PFSK-1 (cell line): ENCODE data around the gene ZNF280C.

ENCODE experiments used
- FOXP2 ChIP-seq: optimal IDR thresholded peaks from 2 replicates; pipeline ENCODE3; 2011; ENCODE audit warnings: borderline replicate concordance, control low read depth, inconsistent platforms; ENCODE audit not compliant: insufficient read depth; ENCODE audit errors: extremely low read length, extremely low read depth
- POLR2AphosphoS5 ChIP-seq: IDR thresholded peaks from 2 replicates; pipeline ENCODE4 v1.6.1; 2012; ENCODE audit warnings: low read depth, mild to moderate bottlenecking, control low read depth, low read length, moderate library complexity
- SIN3A ChIP-seq: IDR thresholded peaks from 2 replicates; pipeline ENCODE4 v1.6.1; 2012; ENCODE audit warnings: mild to moderate bottlenecking, low read length, moderate library complexity, borderline replicate concordance; ENCODE audit not compliant: insufficient read depth
- TAF1 ChIP-seq: IDR thresholded peaks from 2 replicates; pipeline ENCODE4 v1.6.1; 2012; ENCODE audit warnings: low read length, control low read depth, borderline replicate concordance; ENCODE audit not compliant: insufficient read depth
- TF ChIP-seq, protein P1 (sequence below), 2 experiments: IDR thresholded peaks; 2 replicates each; pipeline versions ENCODE4 v1.6.1 to v1.8.0; 2011 to 2012; ENCODE audit warnings: low read depth in 2 of 2, low read length in 2 of 2, control low read depth in 1 of 2, inconsistent platforms in 1 of 2, mild to moderate bottlenecking in 1 of 2, moderate library complexity in 1 of 2; ENCODE audit not compliant: insufficient read depth in 1 of 2

Gene ZNF280C

GRCh38 chrX:130179170-130179569, 89.5 kb downstream of the ZNF280C start:
- TF ChIP-seq TAF1 (no peak), SIN3A (no peak), FOXP2 (no peak), POLR2AphosphoS5 (no peak)
- TF ChIP-seq, protein P1, sequence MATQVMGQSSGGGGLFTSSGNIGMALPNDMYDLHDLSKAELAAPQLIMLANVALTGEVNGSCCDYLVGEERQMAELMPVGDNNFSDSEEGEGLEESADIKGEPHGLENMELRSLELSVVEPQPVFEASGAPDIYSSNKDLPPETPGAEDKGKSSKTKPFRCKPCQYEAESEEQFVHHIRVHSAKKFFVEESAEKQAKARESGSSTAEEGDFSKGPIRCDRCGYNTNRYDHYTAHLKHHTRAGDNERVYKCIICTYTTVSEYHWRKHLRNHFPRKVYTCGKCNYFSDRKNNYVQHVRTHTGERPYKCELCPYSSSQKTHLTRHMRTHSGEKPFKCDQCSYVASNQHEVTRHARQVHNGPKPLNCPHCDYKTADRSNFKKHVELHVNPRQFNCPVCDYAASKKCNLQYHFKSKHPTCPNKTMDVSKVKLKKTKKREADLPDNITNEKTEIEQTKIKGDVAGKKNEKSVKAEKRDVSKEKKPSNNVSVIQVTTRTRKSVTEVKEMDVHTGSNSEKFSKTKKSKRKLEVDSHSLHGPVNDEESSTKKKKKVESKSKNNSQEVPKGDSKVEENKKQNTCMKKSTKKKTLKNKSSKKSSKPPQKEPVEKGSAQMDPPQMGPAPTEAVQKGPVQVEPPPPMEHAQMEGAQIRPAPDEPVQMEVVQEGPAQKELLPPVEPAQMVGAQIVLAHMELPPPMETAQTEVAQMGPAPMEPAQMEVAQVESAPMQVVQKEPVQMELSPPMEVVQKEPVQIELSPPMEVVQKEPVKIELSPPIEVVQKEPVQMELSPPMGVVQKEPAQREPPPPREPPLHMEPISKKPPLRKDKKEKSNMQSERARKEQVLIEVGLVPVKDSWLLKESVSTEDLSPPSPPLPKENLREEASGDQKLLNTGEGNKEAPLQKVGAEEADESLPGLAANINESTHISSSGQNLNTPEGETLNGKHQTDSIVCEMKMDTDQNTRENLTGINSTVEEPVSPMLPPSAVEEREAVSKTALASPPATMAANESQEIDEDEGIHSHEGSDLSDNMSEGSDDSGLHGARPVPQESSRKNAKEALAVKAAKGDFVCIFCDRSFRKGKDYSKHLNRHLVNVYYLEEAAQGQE (IDR thresholded peaks at IDR 0.05; ENCODE audit: insufficient read depth in 1 of 2, low read depth in 2 of 2, low read length in 2 of 2) = no peak

GRCh38 chrX:130176942-130177341, 91.8 kb downstream of the ZNF280C start:
- no peak for TF ChIP-seq FOXP2
- TF ChIP-seq, protein P1 (IDR thresholded peaks at IDR 0.05; ENCODE audit: insufficient read depth in 1 of 2, low read depth in 2 of 2, low read length in 2 of 2) = no peak
- no peak for TF ChIP-seq SIN3A
- TF ChIP-seq TAF1 = no peak
- no peak for TF ChIP-seq POLR2AphosphoS5

DNA sequence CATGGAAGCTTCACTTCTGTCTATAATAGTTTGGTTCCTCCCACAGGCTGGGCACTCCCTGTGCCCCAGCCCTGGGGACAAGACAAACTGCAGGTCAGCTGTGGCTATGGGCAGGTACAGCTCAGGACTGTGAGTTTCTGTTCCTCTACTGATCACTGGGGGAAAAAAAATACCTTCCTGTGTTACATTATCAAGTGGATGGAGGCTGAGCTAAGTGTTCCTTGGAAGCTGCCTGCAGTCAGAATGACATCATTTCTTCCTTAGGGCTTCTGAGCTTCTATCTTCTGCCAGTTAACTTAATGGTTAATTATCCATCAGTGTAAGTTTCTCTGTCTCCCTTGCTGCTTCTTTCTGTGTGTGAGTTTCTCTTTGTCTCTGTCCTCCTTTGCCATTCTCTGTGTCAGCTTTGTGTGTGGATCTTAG, 92.3 kb downstream of the ZNF280C start:
- no peak for TF ChIP-seq SIN3A
- TF ChIP-seq FOXP2 = no peak
- no peak for TF ChIP-seq POLR2AphosphoS5
- TF ChIP-seq, protein P1 (IDR thresholded peaks at IDR 0.05; ENCODE audit: insufficient read depth in 1 of 2, low read depth in 2 of 2, low read length in 2 of 2) = no peak
- TF ChIP-seq TAF1 = no peak

DNA sequence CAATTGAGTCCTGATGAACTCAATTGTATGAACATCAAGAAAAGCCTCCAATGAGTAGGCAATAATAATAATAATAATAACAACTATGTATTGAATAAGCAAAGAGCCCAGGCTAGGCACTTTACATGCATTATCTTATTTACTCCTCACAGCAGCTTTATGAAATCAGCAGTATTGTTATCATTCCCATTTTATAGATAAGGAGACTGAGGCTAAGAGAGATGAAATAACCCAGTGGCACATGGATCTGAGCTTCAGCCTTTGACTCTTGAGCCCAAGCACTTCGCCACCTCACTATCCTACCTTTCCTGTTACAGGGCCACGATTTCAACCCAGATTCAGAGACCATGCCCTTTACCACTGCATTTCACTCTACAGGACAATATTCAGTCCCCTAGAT, 93.8 kb downstream of the ZNF280C start:
- TF ChIP-seq POLR2AphosphoS5 = no peak
- TF ChIP-seq, protein P1 (IDR thresholded peaks at IDR 0.05; ENCODE audit: insufficient read depth in 1 of 2, low read depth in 2 of 2, low read length in 2 of 2) = no peak
- TF ChIP-seq FOXP2 = no peak
- TF ChIP-seq SIN3A = no peak
- no peak for TF ChIP-seq TAF1
